Endothelial cell of umbilical vein (primary cell): ENCODE data around the gene CPT1A. TPM values are rescaled to one million over a fixed set of nuclear protein-coding genes. Genes with fewer than 3 reads are reported as not detected.
A peak's percentile ranks its signal among the peaks of the same experiment; 100 is the strongest.

ENCODE experiments used
- BruUV-seq: library from RNA; stranded (reverse); fragments of 400-500 nt; replicated peaks from 2 replicates; lab custom pipeline; 2021; lab: Mats Ljungman, UMichigan
- CTCF ChIA-PET: fragments of 300-600, 350-600 bp; sonication (Branson Sonifier 250); formaldehyde crosslinking; loops from one replicate; lab custom pipeline; 2021; ENCODE audit warnings: antibody characterized with exemption, inconsistent platforms; lab: Charles Lee
- POLR2A ChIA-PET: fragments of 300-600, 350-600 bp; sonication (Branson Sonifier 250); formaldehyde crosslinking; loops from one replicate; lab custom pipeline; 2021; ENCODE audit warnings: antibody characterized with exemption, inconsistent platforms; lab: Charles Lee
- DNase-seq: peaks from one replicate; pipeline ENCODE4 v3.0.0-alpha.2; 2011; ENCODE audit warnings: low read depth, low spot score
- FAIRE-seq: peaks from 2 replicates; lab custom pipeline; 2011; peaks lifted over from hg19 to GRCh38; lab: Jason Lieb, UNC
- H2AFZ ChIP-seq: 2 replicates; pipeline ENCODE4 v1.6.0; 2012; ENCODE audit warnings: low read depth, low read length, control low read depth, inconsistent platforms
- H3K27ac ChIP-seq: 2 replicates; pipeline ENCODE4 v1.5.1; 2011; ENCODE audit warnings: low read depth, mild to moderate bottlenecking, control low read depth, low read length, moderate library complexity; ENCODE audit not compliant: insufficient read depth
- H3K27me3 ChIP-seq, 2 experiments: 2 replicates each; pipeline versions ENCODE4 v1.6.0 to v1.6.1; 2011; ENCODE audit warnings: low read length in 2 of 2, mixed read lengths in 1 of 2; ENCODE audit not compliant: control insufficient read depth in 2 of 2, insufficient read depth in 2 of 2
- H3K36me3 ChIP-seq, 2 experiments: 2 replicates in 1 of 2; 3 replicates in 1 of 2; pipeline ENCODE4 v1.5.1; 2011; ENCODE audit warnings: low read length in 2 of 2, mild to moderate bottlenecking in 1 of 2, moderate library complexity in 1 of 2; ENCODE audit not compliant: control insufficient read depth in 2 of 2, insufficient read depth in 2 of 2; ENCODE audit errors: extremely low read depth in 1 of 2
- H3K4me1 ChIP-seq: 3 replicates; pipeline ENCODE4 v1.5.1; 2011; ENCODE audit warnings: mild to moderate bottlenecking, low read length; ENCODE audit not compliant: control insufficient read depth, insufficient read depth; ENCODE audit errors: extremely low read depth
- H3K4me2 ChIP-seq: 2 replicates; pipeline ENCODE4 v1.6.1; 2011; ENCODE audit warnings: low read length, control low read depth, mixed read lengths; ENCODE audit not compliant: insufficient read depth
- H3K4me3 ChIP-seq, 3 experiments: fragments of 200-600 bp in 1 of 3; sonication (generic), shearing (Covaris generic) in 1 of 3; replicated peaks in 1 of 3; 2 replicates each; pipeline ENCODE4 v1.5.1; 2011 to 2016; ENCODE audit warnings: control low read depth in 3 of 3, low read length in 3 of 3, mild to moderate bottlenecking in 2 of 3, inconsistent platforms in 1 of 3, low read depth in 1 of 3, moderate library complexity in 1 of 3; ENCODE audit not compliant: insufficient read depth in 1 of 3
- H3K79me2 ChIP-seq: 2 replicates; pipeline ENCODE4 v1.6.0; 2012; ENCODE audit warnings: low read length, inconsistent platforms; ENCODE audit not compliant: control insufficient read depth, insufficient read depth
- H3K9ac ChIP-seq: replicated peaks from 2 replicates; pipeline ENCODE3; 2011; ENCODE audit warnings: low read length, control low read depth; ENCODE audit not compliant: insufficient read depth; ENCODE audit errors: extremely low read depth
- H3K9me1 ChIP-seq: replicated peaks from 3 replicates; pipeline ENCODE4 v1.6.0; 2011; ENCODE audit warnings: mild to moderate bottlenecking, low read length; ENCODE audit not compliant: control insufficient read depth, insufficient read depth; ENCODE audit errors: extremely low read depth
- H3K9me3 ChIP-seq: replicated peaks from 2 replicates; pipeline ENCODE4 v1.5.1; 2012; ENCODE audit warnings: low read length, inconsistent platforms; ENCODE audit not compliant: control insufficient read depth, insufficient read depth
- H4K20me1 ChIP-seq: replicated peaks from 2 replicates; pipeline ENCODE3; 2011; ENCODE audit warnings: mild to moderate bottlenecking, low read length; ENCODE audit not compliant: control insufficient read depth, insufficient read depth; ENCODE audit errors: extremely low read depth
- CTCF ChIP-seq, 2 donors: IDR thresholded peaks; 1 replicate in 1 of 2; 2 replicates in 1 of 2; pipeline ENCODE4 v1.5.1; 2011; ENCODE audit warnings: low read length in 2 of 2, mild to moderate bottlenecking in 2 of 2, moderate library complexity in 2 of 2, control low read depth in 1 of 2, inconsistent platforms in 1 of 2, low read depth in 1 of 2; ENCODE audit not compliant: insufficient read depth in 1 of 2; ENCODE audit errors: extremely low read depth in 1 of 2
- EZH2 ChIP-seq: IDR thresholded peaks from 2 replicates; pipeline ENCODE4 v1.6.1; 2012; ENCODE audit warnings: borderline replicate concordance, low read depth, mild to moderate bottlenecking, moderate library complexity, low read length, inconsistent platforms; ENCODE audit not compliant: severe bottlenecking
- FOS ChIP-seq: IDR thresholded peaks from 2 replicates; pipeline ENCODE4 v1.6.1; 2011; ENCODE audit warnings: mild to moderate bottlenecking, low read length, moderate library complexity, borderline replicate concordance; ENCODE audit not compliant: insufficient read depth
- JUN ChIP-seq: IDR thresholded peaks from 2 replicates; pipeline ENCODE4 v1.6.1; 2011; ENCODE audit warnings: borderline replicate concordance, low read depth; ENCODE audit not compliant: insufficient read length, insufficient read depth
- MAX ChIP-seq: IDR thresholded peaks from 2 replicates; pipeline ENCODE4 v1.6.1; 2011; ENCODE audit not compliant: insufficient read depth, insufficient read length
- POLR2A ChIP-seq: IDR thresholded peaks from 2 replicates; pipeline ENCODE4 v1.6.1; 2012; ENCODE audit warnings: low read depth, mild to moderate bottlenecking, control low read depth, low read length
- POLR2AphosphoS5 ChIP-seq: IDR thresholded peaks from 2 replicates; pipeline ENCODE4 v1.6.1; 2012; ENCODE audit warnings: low read depth, mild to moderate bottlenecking, control low read depth, low read length, moderate library complexity; ENCODE audit not compliant: insufficient read depth
- dilution Hi-C: fragments of 300-500 bp; cut with MboI; formaldehyde crosslinking; loops from one replicate; pipeline ENCODE4 v1.15.0; 2019; ENCODE audit warnings: low sequenced_read_pairs; ENCODE audit not compliant: extremely low pct_ligation_motif_present
- intact Hi-C: fragments of 100-400 bp; cut with micrococcal nuclease; formaldehyde crosslinking; loops from one replicate; pipeline ENCODE4 v1.10.0; 2022
- polyA plus RNA-seq, 4 experiments: library from polyadenylated mRNA; depleted of rRNA in 3 of 4; stranded (reverse) in 3 of 4; unstranded in 1 of 4; fragments of >200 nt; gene quantifications; 2 replicates each; pipeline versions ENCODE4 v1.2.1 to v1.2.3, GENCODE V29; 2011 to 2012; ENCODE audit warnings: missing spikeins in 1 of 4
- total RNA-seq: library from RNA; stranded (reverse); gene quantifications from 2 replicates; pipeline ENCODE4 v1.2.3, GENCODE V29; 2021

Gene CPT1A
- total and polyA plus RNA-seq, 2 donors (not counting 3 experiments of a cell fraction or from before 2014, with no cell fraction given) = 26.3 to 62.1 TPM

- POLR2A ChIA-PET = no interaction called here
- H2AFZ ChIP-seq = no peak overlapping the region
- BruUV-seq = TSS peak; percentile 24
- H3K27ac ChIP-seq = no peak overlapping the region
- no peaks in the 10 kb centered on the region for H3K9me1 ChIP-seq
- H3K9ac ChIP-seq = no peak overlapping the region
- H3K79me2 ChIP-seq = no peaks in the 10 kb centered on the region
- no peak overlapping the region for H3K4me2 ChIP-seq
- peaks cover 4 to 32% of the 10 kb centered on the region in 2 experiments for H3K36me3 ChIP-seq
- H3K9me3 ChIP-seq = no peaks in the 10 kb centered on the region
- H3K4me3 ChIP-seq = no peak overlapping the region
- DNase-seq (no peak), FAIRE-seq (no peak)
- H3K4me1 ChIP-seq = no peaks in the 10 kb centered on the region
- TF ChIP-seq POLR2AphosphoS5 = no peak
- TF ChIP-seq EZH2 = no peak
- TF ChIP-seq POLR2A = no peak
- TF ChIP-seq MAX = no peak
- no peak for TF ChIP-seq CTCF (IDR thresholded peaks at IDR 0.05; ENCODE audit: extremely low read depth in 1 of 2, insufficient read depth in 1 of 2, low read depth in 1 of 2, low read length in 2 of 2)
- TF ChIP-seq JUN = no peak
- no peak for TF ChIP-seq FOS
- H3K27me3 ChIP-seq = no peaks in the 10 kb centered on the region
- intact Hi-C loops = no loop called here
- no peaks in the 10 kb centered on the region for H4K20me1 ChIP-seq
- CTCF ChIA-PET = interaction anchor here (1.1 kb wide), 1 partner anchor 123 kb away, joined by 3 read pairs; no protein-coding TSS in a partner anchor
- dilution Hi-C loops = no loop called here
Observed at GRCh38 chr11:68756171-68756766, 85.4 kb downstream of the CPT1A start.
